GM13977 (cell line): ENCODE results near the gene MAMSTR.

Source experiments
- DNase-seq: peaks from one replicate; pipeline ENCODE4 v3.0.0; 2012; ENCODE audit warnings: low spot score
- CTCF ChIP-seq: IDR thresholded peaks from 2 replicates; pipeline ENCODE4 v1.5.1; 2012; ENCODE audit warnings: mild to moderate bottlenecking, control low read depth; ENCODE audit not compliant: insufficient read depth; ENCODE audit errors: extremely low read depth, missing control alignments
- in situ Hi-C: fragments of 300-500 bp; cut with MboI; formaldehyde crosslinking; loops from one replicate; pipeline ENCODE4 v1.12.0; 2022; ENCODE audit warnings: low sequenced_read_pairs, low pct_unique_long_range_greater_than_20kb, mixed read lengths, inconsistent platforms; ENCODE audit not compliant: unreplicated experiment

The MAMSTR gene

GRCh38 chr19:48757089-48757675 lies 37.7 kb upstream of the MAMSTR start:
- in situ Hi-C loops, result no loop called here
- no peak for TF ChIP-seq CTCF
- DNase-seq, result no peak

- no peak for TF ChIP-seq CTCF
- in situ Hi-C loops, result no loop called here
Observed at GRCh38 chr19:48756686-48757085, 37.2 kb upstream of the MAMSTR start.

GRCh38 chr19:48756212-48756611 lies 36.7 kb upstream of the MAMSTR start:
- DNase-seq, result no peak
- TF ChIP-seq CTCF, result no peak
- in situ Hi-C loops, result no loop called here

More at GRCh38 chr19:48756686-48757085, 37.2 kb upstream of the MAMSTR start:
- no peak for DNase-seq

- in situ Hi-C loops, result no loop called here
- no peak for TF ChIP-seq CTCF
- DNase-seq, result no peak
Observed at GRCh38 chr19:48755787-48756186, 36.3 kb upstream of the MAMSTR start.

GRCh38 chr19:48755084-48755641 lies 35.6 kb upstream of the MAMSTR start, which contains the start of gene FGF21:
TSS of gene FGF21 (plus strand) at chr19:48755524. CDS start at chr19:48756237, 713 bp downstream.
- in situ Hi-C loops, result no loop called here
- no peak for TF ChIP-seq CTCF
- DNase-seq, result no peak

- in situ Hi-C loops, result no loop called here
- no peak for TF ChIP-seq CTCF
- DNase-seq, result no peak
Observed at GRCh38 chr19:48752496-48753365, 33.2 kb upstream of the MAMSTR start, which contains the start of gene FUT1. TSS of gene FUT1 (minus strand) at chr19:48752641. CDS start at chr19:48751281, 1,360 bp downstream.
